ENCODE results near the gene MACROD1. TPM values are rescaled to one million over a fixed set of nuclear protein-coding genes. Genes with fewer than 3 reads are reported as not detected.

MACROD1 gene
- total RNA-seq, 4 donors from 2014 or later = 29.2 to 64.6 (median 46.2) TPM

- no peaks in the 10 kb centered on the region for H3K9me3 ChIP-seq
- peak; percentile 94 to 96 for DNase-seq (ENCODE audit: low spot score in 2 of 2)
- no peaks in the 10 kb centered on the region for H3K27me3 ChIP-seq
- no peaks in the 10 kb centered on the region for H3K36me3 ChIP-seq
- no peak overlapping the region for H3K4me3 ChIP-seq
- 34% methylated on average over 16 of the region's 17 CpGs for WGBS
- H3K27ac ChIP-seq = peak overlapping the region; percentile 74
- H3K4me1 ChIP-seq = peaks cover 48% of the 10 kb centered on the region
- peak in 1 of 2 donors; percentile 48 for TF ChIP-seq POLR2A (IDR thresholded peaks at IDR 0.05)
- TF ChIP-seq POLR2AphosphoS5 (IDR thresholded peaks at IDR 0.05) = peak in 1 of 3 donors; percentile 35
- TF ChIP-seq CTCF (IDR thresholded peaks at IDR 0.05) = no peak
Measured at GRCh38 chr11:64181506-64182411, 15.8 kb upstream of the MACROD1 start.

GRCh38 chr11:64180891-64181290 is 15.0 kb upstream of the MACROD1 start:
- 58% methylated on average over 5 of the region's 5 CpGs for WGBS
- DNase-seq (ENCODE audit: low spot score in 2 of 2) = no peak

GRCh38 chr11:64178951-64179639 is 13.2 kb upstream of the MACROD1 start:
- Histone ChIP-seq H3K27me3 (no peaks in the 10 kb centered on the region), H3K27ac (no peak overlapping the region), H3K36me3 (no peaks in the 10 kb centered on the region), H3K4me1 (peaks cover 38% of the 10 kb centered on the region), H3K4me3 (no peak overlapping the region), H3K9me3 (no peaks in the 10 kb centered on the region)
- 92% methylated on average over 9 of the region's 12 CpGs for WGBS
- TF ChIP-seq CTCF (IDR thresholded peaks at IDR 0.05) (no peak), POLR2AphosphoS5 (IDR thresholded peaks at IDR 0.05) (no peak), EP300 (IDR thresholded peaks at IDR 0.05) (no peak), POLR2A (IDR thresholded peaks at IDR 0.05) (no peak)
- DNase-seq (ENCODE audit: low spot score in 2 of 2) = no peak

More at GRCh38 chr11:64180891-64181290, 15.0 kb upstream of the MACROD1 start:
- Histone ChIP-seq H3K9me3 (no peaks in the 10 kb centered on the region), H3K4me3 (no peak overlapping the region), H3K4me1 (peaks cover 48% of the 10 kb centered on the region), H3K36me3 (no peaks in the 10 kb centered on the region), H3K27me3 (no peaks in the 10 kb centered on the region), H3K27ac (peak overlapping the region; percentile 74)
- TF ChIP-seq EP300 (IDR thresholded peaks at IDR 0.05) (no peak), POLR2A (IDR thresholded peaks at IDR 0.05) (no peak), CTCF (IDR thresholded peaks at IDR 0.05) (no peak), POLR2AphosphoS5 (IDR thresholded peaks at IDR 0.05) (no peak)

DNA sequence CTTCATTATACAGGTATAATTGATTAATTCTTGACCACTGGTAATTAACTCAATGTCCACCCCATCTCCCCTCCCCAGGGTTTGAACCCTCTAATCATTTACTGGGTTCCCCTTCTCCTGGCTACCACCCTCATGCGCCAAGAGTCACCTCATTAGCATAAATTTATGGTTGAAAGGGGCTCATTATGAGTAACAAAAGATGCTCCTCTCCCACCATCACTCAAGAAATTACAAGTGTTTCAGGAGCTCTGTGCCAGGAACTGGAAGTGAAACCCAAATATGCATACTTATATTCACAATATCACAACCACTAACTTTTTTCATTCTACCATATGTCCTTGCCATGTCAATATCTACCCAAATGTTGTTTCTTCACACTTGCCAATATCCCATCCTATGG is 12.3 kb upstream of the MACROD1 start:
- 91% methylated on average over 1 of the region's 1 CpG for WGBS
- no peak overlapping the region for H3K4me3 ChIP-seq
- TF ChIP-seq EP300 (IDR thresholded peaks at IDR 0.05) = no peak
- TF ChIP-seq CTCF (IDR thresholded peaks at IDR 0.05) = no peak
- TF ChIP-seq POLR2AphosphoS5 (IDR thresholded peaks at IDR 0.05) = no peak
- no peak overlapping the region for H3K27ac ChIP-seq
- no peaks in the 10 kb centered on the region for H3K36me3 ChIP-seq
- no peaks in the 10 kb centered on the region for H3K9me3 ChIP-seq
- H3K4me1 ChIP-seq = peaks cover 29% of the 10 kb centered on the region
- H3K27me3 ChIP-seq = no peaks in the 10 kb centered on the region
- DNase-seq (ENCODE audit: low spot score in 2 of 2) = no peak

GRCh38 chr11:64176751-64177150 is 10.8 kb upstream of the MACROD1 start:
- peaks cover 14% of the 10 kb centered on the region for H3K4me1 ChIP-seq
- no peaks in the 10 kb centered on the region for H3K9me3 ChIP-seq
- WGBS = 92% methylated on average over 8 of the region's 8 CpGs
- H3K4me3 ChIP-seq = no peak overlapping the region
- no peak for TF ChIP-seq POLR2AphosphoS5 (IDR thresholded peaks at IDR 0.05)
- no peak for TF ChIP-seq EP300 (IDR thresholded peaks at IDR 0.05)
- TF ChIP-seq POLR2A (IDR thresholded peaks at IDR 0.05) = no peak
- no peak for TF ChIP-seq CTCF (IDR thresholded peaks at IDR 0.05)
- no peaks in the 10 kb centered on the region for H3K27me3 ChIP-seq
- H3K27ac ChIP-seq = no peak overlapping the region
- no peak for DNase-seq (ENCODE audit: low spot score in 2 of 2)
- H3K36me3 ChIP-seq = no peaks in the 10 kb centered on the region

All from suprapubic skin (tissue), 4 donors.